Neuronal stem cell (in vitro differentiated cells): Measurements from ENCODE around the gene MED17.

Experiments
- DNase-seq: peaks from one replicate; pipeline ENCODE4 v3.0.0-alpha.2; 2013; ENCODE audit warnings: low spot score
- H2AFZ ChIP-seq: one replicate; pipeline ENCODE4 v1.6.1; 2013; ENCODE audit warnings: mild to moderate bottlenecking, low read length, inconsistent platforms
- H2AK5ac ChIP-seq: 2 replicates; pipeline ENCODE4 v1.6.1; 2013; ENCODE audit warnings: low read depth, mild to moderate bottlenecking, inconsistent platforms, low read length, moderate library complexity, mixed read lengths
- H2BK120ac ChIP-seq: 2 replicates; pipeline ENCODE4 v1.6.1; 2013; ENCODE audit warnings: low read depth, mild to moderate bottlenecking, inconsistent platforms, low read length, moderate library complexity, mixed read lengths
- H2BK12ac ChIP-seq: one replicate; pipeline ENCODE4 v1.6.1; 2013; ENCODE audit warnings: low read length, inconsistent platforms
- H2BK15ac ChIP-seq: 2 replicates; pipeline ENCODE4 v1.6.1; 2013; ENCODE audit warnings: mild to moderate bottlenecking, low read length, inconsistent platforms, mixed read lengths
- H2BK5ac ChIP-seq: one replicate; pipeline ENCODE4 v1.6.1; 2013; ENCODE audit warnings: inconsistent platforms, mild to moderate bottlenecking, low read length, moderate library complexity
- H3K14ac ChIP-seq: one replicate; pipeline ENCODE4 v1.6.1; 2013; ENCODE audit warnings: low read length, inconsistent platforms
- H3K18ac ChIP-seq: 2 replicates; pipeline ENCODE4 v1.6.1; 2013; ENCODE audit warnings: low read length, inconsistent platforms
- H3K23ac ChIP-seq: 2 replicates; pipeline ENCODE4 v1.6.1; 2013; ENCODE audit warnings: low read depth, mild to moderate bottlenecking, mixed read lengths, low read length, inconsistent platforms; ENCODE audit not compliant: poor library complexity
- H3K27ac ChIP-seq: replicated peaks from 3 replicates; pipeline ENCODE4 v1.5.1; 2013; ENCODE audit warnings: low read length, inconsistent platforms
- H3K27me3 ChIP-seq, 3 experiments: 2 replicates each; pipeline ENCODE4 v1.6.1; 2013; ENCODE audit warnings: low read length in 3 of 3, mild to moderate bottlenecking in 2 of 3, inconsistent platforms in 1 of 3, low read depth in 1 of 3, mixed read lengths in 1 of 3, moderate library complexity in 1 of 3; ENCODE audit not compliant: control insufficient read depth in 3 of 3, insufficient read depth in 3 of 3
- H3K36me3 ChIP-seq, 2 donors: replicated peaks in 1 of 2; 2 replicates each; pipeline ENCODE4 v1.6.1; 2013; ENCODE audit warnings: low read length in 2 of 2; ENCODE audit not compliant: control insufficient read depth in 2 of 2, insufficient read depth in 2 of 2
- H3K4ac ChIP-seq: 2 replicates; pipeline ENCODE4 v1.6.1; 2013; ENCODE audit warnings: inconsistent platforms, mild to moderate bottlenecking, low read length, moderate library complexity
- H3K4me1 ChIP-seq, 2 donors: 1 replicate in 1 of 2; 2 replicates in 1 of 2; pipeline ENCODE4 v1.6.1; 2013; ENCODE audit warnings: low read length in 2 of 2, low read depth in 1 of 2; ENCODE audit not compliant: control insufficient read depth in 2 of 2, insufficient read depth in 1 of 2
- H3K4me2 ChIP-seq: one replicate; pipeline ENCODE4 v1.6.1; 2013; ENCODE audit warnings: mild to moderate bottlenecking, low read length, inconsistent platforms; ENCODE audit not compliant: insufficient read depth, poor library complexity, severe bottlenecking
- H3K4me3 ChIP-seq, 2 donors: 2 replicates each; pipeline ENCODE4 v1.5.1; 2013; ENCODE audit warnings: low read length in 2 of 2, mild to moderate bottlenecking in 2 of 2, inconsistent platforms in 1 of 2, moderate library complexity in 1 of 2
- H3K79me1 ChIP-seq: one replicate; pipeline ENCODE4 v1.6.1; 2013; ENCODE audit warnings: low read depth, mild to moderate bottlenecking, inconsistent platforms, low read length, moderate library complexity
- H3K9ac ChIP-seq: one replicate; pipeline ENCODE4 v1.6.1; 2013; ENCODE audit warnings: mild to moderate bottlenecking, low read depth, low read length, inconsistent platforms; ENCODE audit not compliant: poor library complexity
- H3K9me3 ChIP-seq, 2 donors: replicated peaks in 1 of 2; 2 replicates each; pipeline versions ENCODE3 to v1.6.1; 2013; ENCODE audit warnings: low read length in 2 of 2, mild to moderate bottlenecking in 2 of 2, inconsistent platforms in 1 of 2, low read depth in 1 of 2, mixed read lengths in 1 of 2, moderate library complexity in 1 of 2; ENCODE audit not compliant: control insufficient read depth in 2 of 2, insufficient read depth in 1 of 2
- H4K8ac ChIP-seq: one replicate; pipeline ENCODE4 v1.6.1; 2013; ENCODE audit warnings: low read depth, mild to moderate bottlenecking, inconsistent platforms, low read length, moderate library complexity
- H4K91ac ChIP-seq: one replicate; pipeline ENCODE4 v1.6.1; 2013; ENCODE audit warnings: low read length, low read depth, mild to moderate bottlenecking, inconsistent platforms; ENCODE audit not compliant: poor library complexity
- WGBS, 2 donors: extraction: QIAGEN DNeasy Blood & Tissue Kit; methylation state at CpG; one replicate each; pipeline ENCODE4 v1.1.7; 2013; ENCODE audit warnings: missing lambda C conversion rate in 2 of 2, mixed read lengths in 1 of 2; ENCODE audit not compliant: insufficient read length in 2 of 2, insufficient replicate concordance in 1 of 2; ENCODE audit errors: extremely low coverage in 2 of 2; 5-methylcytosine and 5-hydroxymethylcytosine counted together

The MED17 gene

GRCh38 chr11:93814966-93815633, 31.0 kb downstream of the MED17 start:
- H3K79me1 ChIP-seq = no peaks in the 10 kb centered on the region
- no peak overlapping the region for H4K8ac ChIP-seq
- WGBS, 2 donors = no CpG with 5 or more reads among the region's 6 CpGs
- H2BK5ac ChIP-seq = no peak overlapping the region
- H4K91ac ChIP-seq = no peak overlapping the region
- H2BK15ac ChIP-seq = no peak overlapping the region
- DNase-seq = no peak
- peaks cover 3 to 11% of the 10 kb centered on the region in 2 donors for H3K4me1 ChIP-seq
- H2AFZ ChIP-seq = no peak overlapping the region
- H2BK12ac ChIP-seq = no peak overlapping the region
- H3K9ac ChIP-seq = no peak overlapping the region
- H3K4ac ChIP-seq = no peak overlapping the region
- H3K9me3 ChIP-seq = no peaks in the 10 kb centered on the region
- H2AK5ac ChIP-seq = no peak overlapping the region
- no peak overlapping the region for H3K4me3 ChIP-seq
- no peak overlapping the region for H3K14ac ChIP-seq
- H3K27ac ChIP-seq = no peak overlapping the region
- H3K36me3 ChIP-seq = peaks cover 10 to 64% of the 10 kb centered on the region in 2 donors
- H3K27me3 ChIP-seq = peaks cover 0 to 2% (median 0%) of the 10 kb centered on the region in 3 experiments
- H2BK120ac ChIP-seq = no peak overlapping the region
- no peak overlapping the region for H3K4me2 ChIP-seq
- H3K18ac ChIP-seq = no peak overlapping the region
- H3K23ac ChIP-seq = no peak overlapping the region

GRCh38 chr11:93817426-93818348, 33.6 kb downstream of the MED17 start:
- no peak overlapping the region for H2BK15ac ChIP-seq
- H4K8ac ChIP-seq = no peak overlapping the region
- no peak overlapping the region for H3K18ac ChIP-seq
- no peak overlapping the region for H3K4me2 ChIP-seq
- H3K4me3 ChIP-seq = no peak overlapping the region
- H3K23ac ChIP-seq = no peak overlapping the region
- H3K4ac ChIP-seq = no peak overlapping the region
- H3K27ac ChIP-seq = no peak overlapping the region
- H2AK5ac ChIP-seq = no peak overlapping the region
- no peak overlapping the region for H2BK12ac ChIP-seq
- no peaks in the 10 kb centered on the region for H3K9me3 ChIP-seq
- no peak overlapping the region for H2BK5ac ChIP-seq
- no peaks in the 10 kb centered on the region for H3K79me1 ChIP-seq
- no peak overlapping the region for H3K9ac ChIP-seq
- H2BK120ac ChIP-seq = no peak overlapping the region
- H3K14ac ChIP-seq = no peak overlapping the region
- peaks cover 7 to 38% of the 10 kb centered on the region in 2 donors for H3K36me3 ChIP-seq
- H3K4me1 ChIP-seq = peaks cover 7 to 20% of the 10 kb centered on the region in 2 donors
- no peak overlapping the region for H4K91ac ChIP-seq
- DNase-seq = no peak
- WGBS, 2 donors = no CpG with 5 or more reads among the region's 4 CpGs
- no peak overlapping the region for H2AFZ ChIP-seq
- peaks cover 0 to 2% (median 0%) of the 10 kb centered on the region in 3 experiments for H3K27me3 ChIP-seq

GRCh38 chr11:93819966-93820695, 36.0 kb downstream of the MED17 start:
- H3K9me3 ChIP-seq = no peaks in the 10 kb centered on the region
- peak overlapping the region in 1 of 2 donors; percentile 5 for H3K4me3 ChIP-seq
- H2BK5ac ChIP-seq = no peak overlapping the region
- no peak overlapping the region for H3K14ac ChIP-seq
- peaks cover 0 to 14% of the 10 kb centered on the region in 2 donors for H3K36me3 ChIP-seq
- peaks cover 7 to 20% of the 10 kb centered on the region in 2 donors for H3K4me1 ChIP-seq
- H3K27ac ChIP-seq = no peak overlapping the region
- no peak overlapping the region for H2BK15ac ChIP-seq
- H2BK12ac ChIP-seq = no peak overlapping the region
- H3K18ac ChIP-seq = peak overlapping the region; percentile 44
- no CpG with 5 or more reads among the region's 8 CpGs for WGBS, 2 donors
- DNase-seq = peak; percentile 26
- H3K27me3 ChIP-seq = peaks cover 0 to 2% (median 0%) of the 10 kb centered on the region in 3 experiments
- H4K91ac ChIP-seq = no peak overlapping the region
- H4K8ac ChIP-seq = no peak overlapping the region
- H3K9ac ChIP-seq = no peak overlapping the region
- H3K4ac ChIP-seq = no peak overlapping the region
- peak overlapping the region; percentile 26 for H2AFZ ChIP-seq
- no peak overlapping the region for H3K4me2 ChIP-seq
- no peak overlapping the region for H3K23ac ChIP-seq
- no peak overlapping the region for H2AK5ac ChIP-seq
- H2BK120ac ChIP-seq = no peak overlapping the region
- H3K79me1 ChIP-seq = no peaks in the 10 kb centered on the region
